SHP77 treated with DMSO at 0.1 percent for 48 hours (cell line): ENCODE results near the gene CCDC120.

Experiments used
- DNase-seq: peaks from one replicate; lab custom pipeline; 2025; lab: John Stamatoyannopoulos, UW

CCDC120 gene, protein sequence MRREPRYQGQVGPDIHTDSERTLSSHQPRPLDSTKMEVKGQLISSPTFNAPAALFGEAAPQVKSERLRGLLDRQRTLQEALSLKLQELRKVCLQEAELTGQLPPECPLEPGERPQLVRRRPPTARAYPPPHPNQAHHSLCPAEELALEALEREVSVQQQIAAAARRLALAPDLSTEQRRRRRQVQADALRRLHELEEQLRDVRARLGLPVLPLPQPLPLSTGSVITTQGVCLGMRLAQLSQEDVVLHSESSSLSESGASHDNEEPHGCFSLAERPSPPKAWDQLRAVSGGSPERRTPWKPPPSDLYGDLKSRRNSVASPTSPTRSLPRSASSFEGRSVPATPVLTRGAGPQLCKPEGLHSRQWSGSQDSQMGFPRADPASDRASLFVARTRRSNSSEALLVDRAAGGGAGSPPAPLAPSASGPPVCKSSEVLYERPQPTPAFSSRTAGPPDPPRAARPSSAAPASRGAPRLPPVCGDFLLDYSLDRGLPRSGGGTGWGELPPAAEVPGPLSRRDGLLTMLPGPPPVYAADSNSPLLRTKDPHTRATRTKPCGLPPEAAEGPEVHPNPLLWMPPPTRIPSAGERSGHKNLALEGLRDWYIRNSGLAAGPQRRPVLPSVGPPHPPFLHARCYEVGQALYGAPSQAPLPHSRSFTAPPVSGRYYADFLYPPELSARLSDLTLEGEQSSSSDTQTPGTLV

DNA sequence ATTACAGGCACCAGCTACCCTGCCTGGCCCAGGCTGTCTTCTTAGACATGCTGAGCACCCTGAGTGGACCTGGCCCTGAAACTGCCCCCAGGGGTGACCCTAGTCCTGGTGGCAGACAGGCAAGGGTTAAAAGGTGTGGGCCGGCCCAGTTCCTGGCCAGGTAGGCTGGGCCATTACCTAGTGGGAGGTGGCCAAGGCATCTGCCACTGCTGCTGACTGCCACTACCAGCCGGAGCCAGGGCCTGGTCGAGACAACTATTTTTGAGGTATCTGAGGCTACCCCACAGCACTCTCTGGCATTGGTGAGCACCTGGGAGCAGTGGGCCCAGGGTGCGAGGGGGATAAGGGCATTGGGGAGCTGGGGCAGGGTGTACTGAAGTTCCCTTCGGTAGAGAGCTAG lies at the start of gene CCDC120:
Gene CCDC120 (plus strand): TSS at position 206 of the 400 bp plus-strand sequence. CDS start 3,043 bp downstream, outside the sequence.
- DNase-seq: no peak

DNA sequence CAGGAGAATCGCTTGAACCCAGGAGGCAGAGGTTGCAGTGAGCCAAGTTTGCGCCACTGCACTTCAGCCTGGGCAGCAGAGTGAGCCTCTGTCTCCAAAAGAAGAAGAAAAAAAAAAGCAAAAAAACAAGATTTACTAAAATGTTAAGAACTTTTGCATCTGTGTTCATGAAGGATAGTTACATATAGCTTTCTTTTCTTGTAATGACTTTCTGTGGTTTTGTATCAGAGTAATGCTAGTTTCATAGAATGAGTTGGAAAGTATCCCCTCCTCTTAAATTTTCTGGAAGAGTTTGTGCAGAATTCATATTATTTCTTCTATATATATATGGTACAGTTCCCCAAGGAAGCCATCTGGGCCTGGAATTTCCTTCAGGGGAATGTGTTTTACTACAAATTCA lies 39.7 kb upstream of the CCDC120 start:
- no peak for DNase-seq

DNA sequence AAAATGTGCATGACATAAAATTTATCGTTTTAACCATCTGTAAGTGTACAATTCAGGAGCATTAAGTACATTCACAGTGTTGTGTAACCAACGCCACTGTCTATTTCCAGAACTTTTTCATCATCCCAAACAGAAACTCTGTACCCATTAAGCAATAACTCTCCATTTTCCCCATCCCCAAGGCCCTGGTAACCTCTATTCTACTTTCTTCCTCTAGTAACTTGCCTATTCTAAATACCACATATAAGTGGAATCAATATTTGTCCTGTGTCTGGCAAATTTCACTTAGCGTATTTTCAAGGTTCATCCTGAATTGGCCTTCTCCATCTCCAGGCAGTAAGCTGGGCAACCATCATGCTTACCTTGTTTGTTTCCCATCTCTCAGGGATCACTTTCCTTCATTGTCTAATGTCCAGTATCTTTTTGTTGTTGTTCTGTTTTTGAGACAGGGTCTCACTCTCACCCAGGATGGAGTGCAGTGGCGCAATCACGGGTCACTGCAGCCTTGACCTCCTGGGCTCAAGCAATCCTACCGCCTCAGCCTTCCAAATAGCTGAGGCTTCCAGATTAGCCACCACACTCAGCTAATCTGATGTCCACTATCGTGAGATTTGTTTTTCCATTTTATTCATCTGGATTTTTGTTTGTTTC lies 39.1 kb upstream of the CCDC120 start:
- no peak for DNase-seq

DNA sequence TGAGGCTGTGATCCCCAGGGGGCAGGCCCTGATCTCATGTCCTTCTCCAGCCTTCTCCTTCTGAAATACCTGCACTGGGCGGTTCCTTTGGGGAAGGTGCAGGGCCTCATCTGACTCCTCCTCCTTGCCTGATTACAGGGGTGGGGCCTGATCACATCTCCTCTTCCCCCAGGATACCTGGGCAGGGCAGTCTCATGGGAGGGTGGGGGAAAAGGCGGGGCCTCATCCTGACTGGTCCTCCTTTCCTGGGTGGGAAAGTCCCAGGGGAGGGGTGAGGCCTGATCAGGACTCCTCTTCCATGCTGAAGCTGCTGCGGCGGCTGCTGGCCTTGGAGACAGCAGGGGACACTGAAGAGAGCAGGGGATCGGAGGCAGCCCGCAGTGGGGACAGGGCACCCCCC lies 28.9 kb upstream of the CCDC120 start:
- DNase-seq: no peak

DNA sequence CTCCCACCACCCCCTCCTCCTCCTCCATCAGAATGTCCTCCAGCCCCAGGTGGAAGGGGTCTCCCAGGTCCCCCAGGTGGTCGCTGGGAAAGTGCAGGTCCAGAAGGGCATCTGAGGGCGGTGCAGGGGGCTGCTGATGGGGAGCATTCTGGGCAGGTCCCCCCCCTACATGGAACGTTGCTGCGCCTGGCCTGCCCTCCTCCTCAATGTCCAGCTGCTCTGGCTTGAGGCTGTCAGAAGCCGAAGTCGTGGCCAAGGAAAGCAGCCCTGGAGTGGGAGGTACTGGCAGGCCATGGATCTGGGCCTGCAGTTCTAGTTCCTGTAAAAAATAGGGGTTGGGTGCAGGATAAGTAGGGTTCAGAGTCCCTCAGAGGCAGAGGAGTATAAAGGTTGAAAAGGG lies 28.5 kb upstream of the CCDC120 start:
- no peak for DNase-seq

DNA sequence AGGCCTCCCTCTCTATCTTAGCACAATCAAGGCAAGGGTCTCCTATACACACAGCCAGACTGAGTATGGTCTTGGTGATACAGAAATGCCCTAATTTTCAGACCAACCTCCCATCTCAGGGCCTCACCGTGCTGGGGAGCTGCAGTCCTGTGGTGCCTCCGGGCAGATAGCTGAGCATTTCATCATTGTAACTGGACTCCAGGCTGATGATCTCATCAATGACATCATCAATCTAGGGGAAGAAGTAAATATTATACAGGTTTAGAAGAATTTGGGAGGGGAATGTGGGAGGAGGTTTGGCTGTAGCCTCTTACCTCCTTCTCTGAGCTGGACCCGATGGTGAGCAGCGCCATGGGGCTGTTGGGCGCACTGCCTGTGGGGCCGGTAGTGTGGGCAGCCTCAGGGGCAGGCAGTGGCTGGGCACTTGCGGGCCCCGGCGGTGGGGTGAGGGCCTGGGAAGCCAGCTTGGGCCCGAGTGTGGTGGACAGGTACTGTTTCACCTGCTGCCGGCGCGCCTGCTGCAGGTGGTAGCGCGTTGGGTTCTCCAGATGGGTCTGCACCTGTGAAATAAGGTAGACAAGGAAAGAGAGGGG lies 20.8 kb upstream of the CCDC120 start:
- no peak for DNase-seq

DNA sequence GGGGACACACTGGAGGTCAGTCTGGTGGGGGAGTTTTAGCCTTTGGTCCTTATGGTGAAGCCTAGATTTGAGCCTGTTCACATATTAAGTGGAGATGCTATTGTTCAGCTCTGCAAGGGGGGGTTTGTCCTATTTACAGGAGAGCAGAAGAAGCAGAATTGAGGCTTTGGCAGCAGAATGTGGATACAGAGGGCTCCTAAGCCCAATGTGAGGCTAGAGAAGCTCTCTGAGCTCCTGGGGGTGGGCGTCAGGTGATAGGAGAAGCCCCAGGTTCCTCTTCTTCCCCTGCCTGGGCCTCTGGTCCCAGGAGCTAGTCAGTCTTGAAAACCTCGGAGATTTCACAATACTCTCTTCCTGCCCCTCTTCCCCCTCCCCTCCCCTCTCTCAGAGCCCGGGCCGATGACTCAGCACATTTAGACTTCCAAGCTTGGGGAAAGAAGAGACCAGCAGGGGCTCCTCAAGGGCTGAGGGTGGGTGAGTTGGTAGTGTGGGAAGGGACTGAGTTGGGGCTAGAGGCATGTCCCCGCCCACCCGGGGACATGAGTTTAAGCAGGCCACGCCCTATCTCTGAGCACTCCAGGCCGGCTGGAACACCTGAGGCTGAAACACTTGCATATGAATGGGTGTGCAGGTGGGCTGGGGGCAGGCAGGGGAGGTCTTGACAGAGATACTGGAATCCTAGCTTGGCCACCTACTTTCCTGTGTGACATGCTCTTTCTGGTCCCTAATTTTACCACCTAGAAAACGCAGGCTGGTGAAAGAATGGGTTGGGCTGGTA lies 19.0 kb upstream of the CCDC120 start:
- DNase-seq: peak; percentile 53

DNA sequence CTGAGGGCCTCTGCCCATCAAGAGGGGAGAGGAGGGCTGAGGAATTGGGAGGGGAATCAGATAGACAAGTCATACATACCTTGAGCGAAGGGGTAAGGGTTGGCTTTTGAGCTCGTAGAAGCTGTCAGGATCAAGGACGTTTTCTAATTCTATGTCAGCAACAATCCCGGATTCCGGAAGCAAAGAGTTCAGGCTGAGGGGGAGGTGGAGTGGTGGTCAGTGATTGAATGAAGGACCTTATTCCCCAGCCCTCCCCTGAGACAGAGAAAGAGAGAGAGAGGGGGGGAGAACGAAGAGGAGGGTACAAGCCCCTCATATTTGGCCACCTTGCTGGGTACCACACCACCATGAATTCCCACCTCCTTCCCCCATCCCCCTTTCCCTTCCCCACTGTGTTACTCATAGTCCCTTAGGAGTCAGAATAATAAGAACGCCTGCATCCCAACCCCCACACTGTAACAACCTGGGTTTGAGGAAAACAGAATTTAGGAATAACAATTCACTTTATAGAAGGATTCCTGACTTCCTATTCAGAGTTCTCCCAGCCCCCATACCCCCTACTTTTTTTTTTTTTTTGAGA lies 18.3 kb upstream of the CCDC120 start:
- DNase-seq: no peak

DNA sequence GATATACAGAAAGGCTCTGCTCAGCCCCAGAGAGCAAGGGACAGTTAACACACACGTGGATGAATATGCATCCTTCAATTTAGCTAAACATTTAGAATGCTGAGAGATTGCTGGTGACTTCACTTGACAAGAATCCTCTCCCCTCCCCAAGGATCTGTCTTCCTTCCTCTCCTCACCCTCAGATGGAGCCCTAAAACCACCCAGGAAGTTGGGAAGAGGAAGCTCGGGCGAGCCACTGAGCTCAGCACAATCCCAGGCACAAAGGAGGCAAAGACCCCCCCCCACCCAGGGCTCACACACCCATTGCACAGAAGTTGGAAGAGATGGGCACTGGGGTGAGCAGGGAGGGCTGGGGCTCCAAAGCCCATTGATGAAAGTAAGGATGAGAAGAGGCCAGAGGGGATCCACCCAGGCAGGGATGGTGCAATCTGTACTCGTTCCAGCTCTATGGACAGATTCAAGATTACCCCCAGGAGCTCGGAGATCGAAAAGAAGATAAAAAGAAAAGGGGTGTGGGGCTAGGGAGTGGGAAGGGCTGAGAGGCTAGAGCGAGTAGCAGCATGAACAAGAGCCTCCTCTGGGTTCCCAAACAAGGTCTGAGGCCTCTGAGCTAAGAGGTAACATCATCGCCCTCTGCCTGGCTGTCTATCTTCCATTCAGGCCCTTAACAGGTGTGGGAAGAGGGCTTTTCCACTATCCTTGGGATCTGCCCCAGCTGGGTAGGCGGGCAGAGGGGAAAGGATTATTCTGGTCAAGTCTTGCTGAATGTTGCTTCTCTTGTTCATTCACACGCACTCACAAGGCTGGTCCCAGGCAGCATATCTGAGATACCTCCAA lies 16.8 kb upstream of the CCDC120 start:
- DNase-seq: no peak

DNA sequence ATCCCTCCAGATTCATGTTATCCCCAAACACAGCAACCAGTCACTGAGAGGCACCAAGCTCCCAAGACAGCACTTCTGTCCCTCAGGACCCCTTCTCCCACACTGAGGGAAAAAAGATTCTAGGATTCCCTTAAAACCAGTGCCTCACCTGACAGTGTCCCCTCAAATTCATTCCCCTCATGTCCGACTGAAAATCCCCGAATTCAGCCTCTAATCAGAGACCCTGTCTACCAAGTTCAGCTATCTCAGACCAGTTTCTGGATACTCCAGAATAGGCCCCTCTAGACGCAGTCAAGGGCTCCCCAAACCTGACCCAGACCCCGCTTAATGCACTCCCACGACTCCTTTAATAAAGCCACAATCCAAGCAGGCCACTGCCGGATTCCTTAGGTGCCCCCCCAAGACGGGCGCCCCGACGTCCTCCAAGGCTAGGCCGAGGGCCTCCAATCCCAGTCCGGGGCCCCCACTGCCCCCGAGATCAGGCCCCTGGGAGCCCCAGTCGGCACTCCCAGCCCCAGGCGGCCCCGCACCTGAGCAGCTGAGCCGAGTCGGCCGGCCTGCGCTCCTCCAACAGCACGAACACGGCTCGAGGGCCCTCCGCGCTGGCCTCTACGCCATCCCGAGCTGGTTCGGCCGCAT lies 16.1 kb upstream of the CCDC120 start:
- no peak for DNase-seq

DNA sequence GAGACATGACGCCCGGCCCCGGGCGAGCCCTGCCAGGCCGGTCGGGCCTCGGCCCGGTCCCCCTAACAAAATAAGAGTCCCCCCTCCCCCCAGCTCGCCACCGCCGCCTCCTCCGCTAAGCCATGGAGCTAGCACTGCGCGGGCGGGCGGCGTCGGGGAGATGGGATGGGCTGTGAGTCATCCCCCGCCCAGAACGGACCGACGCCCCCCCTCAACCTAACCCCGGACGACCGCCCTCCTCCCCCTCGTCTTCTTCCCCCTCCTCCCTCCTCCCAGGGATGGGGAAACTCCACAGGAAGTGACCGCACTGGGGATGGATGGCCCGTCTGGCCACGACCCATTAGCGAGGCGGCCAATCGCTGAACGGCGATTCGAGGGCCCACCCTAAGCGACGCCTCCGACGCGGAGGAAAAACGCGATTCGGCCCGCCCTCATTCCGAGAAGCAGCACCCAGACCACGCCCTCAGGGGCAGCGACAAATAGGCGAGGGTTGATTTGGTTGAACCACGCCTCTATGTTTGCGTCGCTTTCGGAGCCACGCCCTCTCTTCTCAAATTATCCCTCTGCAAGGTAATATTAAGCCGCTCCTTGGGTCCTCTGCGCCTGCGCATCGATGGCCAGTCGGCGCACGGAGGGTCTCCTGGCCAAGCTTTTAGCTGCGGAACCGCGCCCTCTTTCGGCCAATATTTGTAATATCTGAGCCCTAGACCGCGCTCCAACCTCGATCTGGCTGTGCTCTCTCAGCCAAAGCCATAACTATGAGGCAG lies 15.4 kb upstream of the CCDC120 start, which contains the start of gene TFE3:
Gene TFE3 (minus strand): TSS at position 138 of the 767 bp plus-strand sequence. CDS start 131 bp downstream, at position 7.
- peak; percentile 93 for DNase-seq

DNA sequence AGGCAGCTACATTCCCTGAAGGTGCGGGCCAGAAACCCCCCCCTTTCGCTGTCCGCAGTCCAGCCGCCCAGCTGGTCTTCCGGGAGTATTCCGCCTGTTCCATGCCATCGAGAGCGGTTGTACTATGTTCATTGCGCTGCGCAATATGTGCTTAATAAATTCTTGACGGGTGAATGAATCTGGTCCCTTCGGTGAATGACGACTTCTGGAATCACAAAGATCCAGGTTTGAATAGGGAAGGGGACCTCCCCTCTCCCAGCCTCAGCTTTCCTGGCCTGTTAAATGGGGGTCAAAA lies 14.9 kb upstream of the CCDC120 start:
- DNase-seq: no peak

DNA sequence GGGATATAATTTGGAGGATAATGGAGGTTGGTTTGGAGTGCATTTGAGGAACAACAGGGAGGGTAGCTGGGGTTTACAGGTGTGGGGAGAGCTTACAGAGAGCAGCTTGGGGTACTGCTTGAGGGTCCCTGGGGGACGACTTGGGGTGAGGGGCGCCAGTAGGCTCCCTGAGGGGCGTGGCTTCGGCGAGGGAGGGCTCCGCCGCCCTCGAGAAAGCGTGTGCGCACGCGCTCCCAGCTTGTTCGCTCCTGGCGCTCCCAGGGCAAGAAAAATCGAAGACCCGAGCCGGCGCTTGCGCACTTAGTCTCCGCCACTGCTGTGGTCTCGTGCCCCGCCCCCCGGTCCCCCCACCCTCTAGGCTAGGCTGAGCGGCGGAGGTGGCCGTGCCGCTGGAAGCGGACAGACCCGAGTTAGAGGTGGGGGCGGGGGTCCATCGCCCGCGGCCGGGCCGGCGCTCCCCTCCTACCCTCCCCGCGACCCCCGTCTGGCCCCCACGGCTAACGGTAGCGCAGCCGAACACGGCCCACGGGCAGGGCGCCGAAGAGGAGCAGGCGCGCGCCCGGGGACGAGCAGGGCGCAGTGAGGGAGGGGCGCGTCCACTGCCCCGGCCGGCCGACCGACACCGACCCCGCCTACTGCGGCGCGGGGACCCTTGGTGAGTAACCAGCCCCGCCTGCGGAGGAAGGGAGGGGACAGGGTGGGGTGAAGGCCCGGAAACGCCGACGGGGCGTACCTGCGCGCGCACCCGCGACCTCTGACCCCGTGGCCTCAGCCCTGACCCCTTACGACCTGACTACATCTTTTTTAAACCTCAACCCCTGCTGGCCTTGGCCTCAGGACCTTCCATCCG lies 5.4 kb upstream of the CCDC120 start:
- no peak for DNase-seq

DNA sequence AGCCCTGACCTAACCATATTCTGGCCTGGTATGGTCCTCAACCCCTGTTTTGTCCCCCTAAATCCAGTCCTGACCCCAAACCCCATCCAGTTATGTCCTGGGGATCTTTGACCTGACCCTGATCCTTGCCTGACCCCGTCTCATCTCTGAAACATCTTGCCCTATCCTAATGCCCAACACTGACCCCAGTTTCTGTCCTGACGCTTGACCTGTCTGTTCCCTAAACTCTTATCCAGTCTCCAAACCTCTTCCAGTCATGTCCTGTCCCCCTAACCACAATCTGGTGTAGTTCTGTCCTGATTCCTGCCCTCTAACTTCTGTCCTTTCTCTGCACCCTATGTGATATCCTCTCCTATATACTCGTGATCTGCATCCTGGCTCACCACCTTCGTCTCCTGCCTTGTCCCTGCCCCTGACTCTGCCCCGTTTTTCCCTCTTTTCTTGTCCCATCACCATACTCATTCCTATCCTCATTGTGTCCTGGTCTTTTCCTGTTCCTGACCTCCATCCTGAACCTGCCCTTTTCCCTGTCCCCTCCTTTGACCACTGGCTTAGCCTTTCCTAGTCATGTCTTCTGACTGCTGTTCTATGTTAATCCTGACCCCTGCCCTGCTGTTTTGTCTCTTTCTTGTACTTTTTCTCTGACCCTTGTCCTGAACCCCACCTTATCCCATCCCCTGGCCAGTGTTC lies 4.6 kb upstream of the CCDC120 start:
- DNase-seq: no peak

DNA sequence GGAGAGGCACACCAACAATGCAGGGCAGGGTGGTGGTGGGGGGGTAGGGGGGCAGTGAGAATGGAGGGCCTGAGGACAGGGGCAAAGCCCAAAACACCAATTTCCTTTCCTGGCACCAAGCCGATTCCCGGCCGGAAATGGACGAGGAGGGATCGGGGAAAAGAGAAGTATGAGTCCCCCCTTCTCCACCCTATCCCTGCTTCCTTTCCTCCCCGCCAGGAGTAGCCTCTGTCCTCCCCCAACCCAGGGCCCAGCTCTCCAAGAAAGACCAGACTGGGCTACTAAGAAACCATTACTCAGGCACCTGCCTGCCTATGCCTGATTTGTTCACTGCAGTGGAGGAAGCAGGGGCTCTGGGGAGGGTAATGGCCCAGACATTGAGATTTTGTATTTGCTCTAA lies 402 bp downstream of the CCDC120 start:
- DNase-seq: no peak

DNA sequence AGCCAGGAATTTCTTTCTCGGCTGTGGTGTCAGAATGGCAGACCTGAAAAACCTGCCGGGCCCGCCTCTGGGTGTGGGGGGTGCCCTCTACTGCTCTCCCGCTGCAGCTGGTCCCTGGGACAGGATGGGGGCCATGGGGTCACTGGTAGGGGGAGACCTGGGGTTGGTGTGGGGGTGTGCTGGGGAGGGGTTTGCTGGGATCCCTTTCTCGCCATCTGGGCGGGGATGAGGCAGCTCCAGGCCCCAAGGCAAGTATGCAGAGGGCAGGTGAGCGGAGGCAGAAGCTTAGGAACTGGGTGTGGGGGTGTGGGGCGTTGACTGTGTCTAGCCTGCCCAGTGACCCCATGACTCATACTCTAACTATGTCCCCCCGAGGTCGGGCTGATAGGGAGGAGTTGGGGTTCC lies 884 bp downstream of the CCDC120 start:
- DNase-seq: no peak

DNA sequence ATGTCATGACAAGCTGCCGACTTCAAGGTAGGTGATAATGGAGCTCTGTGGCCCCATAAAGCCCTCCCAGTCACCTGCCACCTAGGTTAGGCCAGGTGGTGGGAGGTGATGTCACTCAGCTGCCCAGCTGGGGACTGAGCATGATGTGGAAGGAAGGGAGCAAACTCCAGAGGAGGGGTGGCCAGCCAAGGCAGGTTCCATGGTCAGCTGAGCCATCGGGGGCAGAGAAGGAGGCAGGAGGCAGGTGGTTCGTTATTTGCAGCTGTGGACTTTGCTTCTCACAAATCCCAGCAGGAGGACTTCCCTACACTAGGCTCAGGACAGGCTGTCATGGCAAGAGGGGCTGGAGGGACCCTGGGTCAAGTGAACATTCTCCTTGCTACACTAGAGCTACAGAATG lies 2.1 kb downstream of the CCDC120 start:
- no peak for DNase-seq

DNA sequence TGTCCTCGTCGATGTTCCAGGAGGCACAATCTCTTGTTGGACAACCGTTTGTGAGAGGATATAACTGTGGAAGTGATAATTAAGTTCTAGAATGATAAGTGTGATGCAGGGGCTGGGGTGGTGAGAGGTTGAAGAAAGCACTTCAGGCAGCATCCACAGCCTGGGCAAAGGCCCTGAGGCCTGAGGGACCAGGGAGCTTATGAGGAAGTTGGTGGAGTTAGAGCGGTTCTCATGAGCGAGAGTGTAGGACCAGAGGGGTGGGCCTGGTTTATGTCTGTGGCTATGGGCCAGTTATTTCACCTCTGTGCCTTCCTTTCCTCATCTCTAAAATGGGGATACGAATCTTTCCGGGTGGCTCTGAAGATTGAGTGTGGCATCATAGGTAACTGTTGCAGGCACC lies 2.7 kb downstream of the CCDC120 start:
- DNase-seq: no peak
